WTC11 (cell line): ENCODE results near the gene TBRG4.

Source experiments
- CBFB ChIP-seq: sonication (generic); formaldehyde crosslinking; IDR thresholded peaks from 2 replicates; pipeline ENCODE4 v1.8.1; 2022; ENCODE audit warnings: mild to moderate bottlenecking, low read depth, missing genetic modification reagents
- CTCF ChIP-seq: fragments of 200-600 bp; IDR thresholded peaks from 2 replicates; pipeline ENCODE4 v1.8.0; 2022; ENCODE audit warnings: antibody characterized with exemption
- FOXK1 ChIP-seq: sonication (generic); formaldehyde crosslinking; IDR thresholded peaks from 2 replicates; pipeline ENCODE4 v1.8.0; 2022; ENCODE audit warnings: mild to moderate bottlenecking, moderate library complexity, missing genetic modification reagents
- TF ChIP-seq, protein P1 (sequence below): sonication (generic); formaldehyde crosslinking; IDR thresholded peaks from 2 replicates; pipeline ENCODE4 v1.8.1; 2022; ENCODE audit warnings: low read depth, missing genetic modification reagents, borderline replicate concordance

DNA sequence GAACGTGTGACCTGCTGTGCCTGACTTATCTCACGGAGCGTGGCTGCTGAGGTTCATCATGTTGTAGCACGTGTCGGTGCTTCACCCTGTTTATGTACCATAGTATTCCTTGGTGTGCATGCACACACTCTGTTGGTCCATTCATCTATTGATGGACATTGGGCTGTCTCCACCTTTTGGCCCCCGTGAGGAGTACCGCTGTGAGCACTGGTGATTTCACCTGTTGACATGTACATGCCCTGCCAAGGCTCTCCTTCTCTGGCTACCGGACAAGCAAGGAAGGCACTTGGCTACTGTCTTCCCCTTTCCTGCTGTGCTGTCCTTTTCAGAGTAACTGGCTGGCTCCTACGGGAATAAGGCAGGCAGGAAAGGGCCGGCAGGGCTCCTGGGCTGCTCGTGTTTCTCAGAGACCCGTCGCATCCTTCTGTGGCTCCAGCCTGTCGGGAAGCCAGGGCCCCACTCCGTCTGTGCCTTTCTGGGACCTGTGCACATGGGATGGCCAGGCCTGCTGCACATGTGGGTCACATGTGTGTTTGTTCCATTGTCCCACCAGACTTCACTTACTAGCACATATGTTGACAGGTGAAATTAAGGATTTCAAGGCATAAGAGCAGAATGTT, 17.8 kb upstream of the TBRG4 start:
- TF ChIP-seq FOXK1 (CRISPR knock-in tag) (no peak), CTCF (no peak), CBFB (CRISPR knock-in tag) (no peak)
- TF ChIP-seq, protein P1, sequence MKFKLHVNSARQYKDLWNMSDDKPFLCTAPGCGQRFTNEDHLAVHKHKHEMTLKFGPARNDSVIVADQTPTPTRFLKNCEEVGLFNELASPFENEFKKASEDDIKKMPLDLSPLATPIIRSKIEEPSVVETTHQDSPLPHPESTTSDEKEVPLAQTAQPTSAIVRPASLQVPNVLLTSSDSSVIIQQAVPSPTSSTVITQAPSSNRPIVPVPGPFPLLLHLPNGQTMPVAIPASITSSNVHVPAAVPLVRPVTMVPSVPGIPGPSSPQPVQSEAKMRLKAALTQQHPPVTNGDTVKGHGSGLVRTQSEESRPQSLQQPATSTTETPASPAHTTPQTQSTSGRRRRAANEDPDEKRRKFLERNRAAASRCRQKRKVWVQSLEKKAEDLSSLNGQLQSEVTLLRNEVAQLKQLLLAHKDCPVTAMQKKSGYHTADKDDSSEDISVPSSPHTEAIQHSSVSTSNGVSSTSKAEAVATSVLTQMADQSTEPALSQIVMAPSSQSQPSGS (CRISPR knock-in tag), result no peak
